ENCODE data around the gene PIGV. TPM values are rescaled to one million over a fixed set of nuclear protein-coding genes. Genes with fewer than 3 reads are reported as not detected.

The PIGV gene
- total and polyA plus RNA-seq, 12 donors = 6.7 to 43.1 (median 28.4) TPM

DNA sequence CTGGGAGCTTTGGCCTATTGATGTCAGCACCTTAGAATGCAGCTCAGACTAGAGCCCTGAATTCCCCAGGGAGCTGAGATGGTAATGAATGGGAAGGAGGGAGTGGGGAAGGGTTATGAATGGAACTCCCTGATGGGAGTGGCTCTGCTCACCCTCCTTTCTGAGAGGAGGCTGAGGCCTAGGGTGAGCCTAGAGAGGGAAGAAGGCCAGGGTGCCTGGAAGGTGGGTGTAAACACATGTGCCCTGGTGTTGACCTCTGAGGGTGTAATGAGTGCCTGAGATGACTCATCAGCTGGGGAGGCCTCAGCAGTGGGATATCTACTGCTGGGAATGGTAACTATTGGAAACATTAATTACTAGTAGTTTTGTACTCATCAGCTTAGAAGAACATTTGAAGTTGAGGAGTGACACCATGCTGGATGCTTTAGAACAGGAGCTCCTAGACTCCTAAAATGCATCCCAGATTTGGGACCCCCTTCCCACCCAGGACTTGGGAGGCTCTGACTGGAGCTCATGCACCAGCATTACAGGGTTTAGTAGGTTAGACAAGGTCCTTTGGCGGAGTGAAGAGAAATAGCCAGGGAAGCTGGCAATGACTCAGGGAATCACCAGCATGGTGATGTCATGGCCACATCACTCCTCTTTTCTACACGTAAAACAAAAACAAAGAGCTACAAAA lies 16.0 kb upstream of the PIGV start:
- Histone ChIP-seq H3K36me3 (replicated peaks in 1 of 2) (peaks cover 0 to 100% of the 10 kb centered on the region in 2 donors), H3K27ac (peak overlapping the region in 3 of 5 donors; percentile 14 to 73 (median 68))
- WGBS, 4 donors = 58 to 82% (median 76%) methylated on average over 2 of the region's 2 CpGs

DNA sequence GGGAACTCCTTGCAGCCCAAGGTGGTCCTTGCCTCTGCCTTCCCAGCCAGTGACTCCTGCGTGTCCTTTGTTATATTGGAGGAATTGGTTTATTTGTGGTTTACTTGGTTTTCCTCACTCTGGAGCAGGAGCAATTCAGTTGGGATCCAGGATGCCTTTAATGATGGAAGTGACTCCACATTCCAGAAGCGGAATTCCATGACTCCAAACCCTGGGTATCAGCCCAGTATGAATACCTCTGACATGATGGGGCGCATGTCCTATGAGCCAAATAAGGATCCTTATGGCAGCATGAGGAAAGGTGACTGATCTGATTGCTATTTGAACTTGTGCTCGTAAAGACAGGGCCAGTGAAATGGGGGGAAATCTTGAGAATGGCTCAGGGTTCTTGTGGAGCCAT lies 15.1 kb upstream of the PIGV start:
- intact Hi-C loops (cut with DNase I) = no loop called here
- peak overlapping the region in 2 of 5 donors; percentile 68 to 73 for H3K27ac ChIP-seq
- peaks cover 16 to 38% of the 10 kb centered on the region in 2 donors for H3K4me1 ChIP-seq (replicated peaks in 1 of 2)
- WGBS, 4 donors = 90 to 97% (median 95%) methylated on average over 3 to 4 of the region's 4 CpGs
- TF ChIP-seq, protein P1, sequence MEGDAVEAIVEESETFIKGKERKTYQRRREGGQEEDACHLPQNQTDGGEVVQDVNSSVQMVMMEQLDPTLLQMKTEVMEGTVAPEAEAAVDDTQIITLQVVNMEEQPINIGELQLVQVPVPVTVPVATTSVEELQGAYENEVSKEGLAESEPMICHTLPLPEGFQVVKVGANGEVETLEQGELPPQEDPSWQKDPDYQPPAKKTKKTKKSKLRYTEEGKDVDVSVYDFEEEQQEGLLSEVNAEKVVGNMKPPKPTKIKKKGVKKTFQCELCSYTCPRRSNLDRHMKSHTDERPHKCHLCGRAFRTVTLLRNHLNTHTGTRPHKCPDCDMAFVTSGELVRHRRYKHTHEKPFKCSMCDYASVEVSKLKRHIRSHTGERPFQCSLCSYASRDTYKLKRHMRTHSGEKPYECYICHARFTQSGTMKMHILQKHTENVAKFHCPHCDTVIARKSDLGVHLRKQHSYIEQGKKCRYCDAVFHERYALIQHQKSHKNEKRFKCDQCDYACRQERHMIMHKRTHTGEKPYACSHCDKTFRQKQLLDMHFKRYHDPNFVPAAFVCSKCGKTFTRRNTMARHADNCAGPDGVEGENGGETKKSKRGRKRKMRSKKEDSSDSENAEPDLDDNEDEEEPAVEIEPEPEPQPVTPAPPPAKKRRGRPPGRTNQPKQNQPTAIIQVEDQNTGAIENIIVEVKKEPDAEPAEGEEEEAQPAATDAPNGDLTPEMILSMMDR (IDR thresholded peaks at IDR 0.05) = no peak
- no peak for TF ChIP-seq POLR2A (IDR thresholded peaks at IDR 0.05)
- H3K4me3 ChIP-seq = no peak overlapping the region
- peaks cover 0 to 100% of the 10 kb centered on the region in 2 donors for H3K36me3 ChIP-seq (replicated peaks in 1 of 2)
- no peaks in the 10 kb centered on the region for H3K27me3 ChIP-seq
- no peak for DNase-seq
- H3K9me3 ChIP-seq (replicated peaks in 1 of 3) = no peaks in the 10 kb centered on the region

More for the DNA sequence above, 16.0 kb upstream of the PIGV start:
- H3K4me1 ChIP-seq (replicated peaks in 1 of 2) = peaks cover 16 to 44% of the 10 kb centered on the region in 2 donors
- H3K4me3 ChIP-seq = no peak overlapping the region
- no peak for TF ChIP-seq POLR2A (IDR thresholded peaks at IDR 0.05)
- no peaks in the 10 kb centered on the region for H3K9me3 ChIP-seq (replicated peaks in 1 of 3)
- peak in 5 of 7 donors; percentile 49 to 69 (median 55) for DNase-seq
- H3K27me3 ChIP-seq = no peaks in the 10 kb centered on the region
- intact Hi-C loops (cut with DNase I) = no loop called here

DNA sequence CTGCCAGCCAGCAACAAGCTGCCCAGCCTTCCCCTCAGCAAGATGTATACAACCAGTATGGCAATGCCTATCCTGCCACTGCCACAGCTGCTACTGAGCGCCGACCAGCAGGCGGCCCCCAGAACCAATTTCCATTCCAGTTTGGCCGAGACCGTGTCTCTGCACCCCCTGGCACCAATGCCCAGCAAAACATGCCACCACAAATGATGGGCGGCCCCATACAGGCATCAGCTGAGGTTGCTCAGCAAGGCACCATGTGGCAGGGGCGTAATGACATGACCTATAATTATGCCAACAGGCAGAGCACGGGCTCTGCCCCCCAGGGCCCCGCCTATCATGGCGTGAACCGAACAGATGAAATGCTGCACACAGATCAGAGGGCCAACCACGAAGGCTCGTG lies 13.3 kb upstream of the PIGV start:
- no peak for TF ChIP-seq POLR2A (IDR thresholded peaks at IDR 0.05)
- TF ChIP-seq, protein P1 (IDR thresholded peaks at IDR 0.05) = no peak
- no peak overlapping the region for H3K4me3 ChIP-seq

DNA sequence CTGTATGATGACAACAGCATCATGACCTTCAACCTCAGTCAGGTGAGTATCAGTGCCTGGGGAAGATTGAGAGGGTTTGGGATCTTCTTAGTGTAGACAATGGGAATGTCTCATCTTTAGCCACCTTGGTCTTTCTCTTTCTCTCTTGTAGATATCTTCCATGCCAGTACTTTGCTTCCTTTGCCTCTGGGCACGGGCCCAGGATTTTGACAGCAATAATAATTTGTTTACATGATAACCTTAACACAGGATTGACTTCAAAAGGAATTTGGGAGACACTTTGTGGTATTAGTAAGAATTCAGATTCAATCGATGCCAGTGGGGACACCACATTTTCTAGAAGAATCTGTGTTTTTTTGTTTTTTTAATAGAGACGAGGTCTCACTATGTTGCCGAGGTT lies 12.1 kb upstream of the PIGV start:
- no peak for TF ChIP-seq POLR2A (IDR thresholded peaks at IDR 0.05)
- TF ChIP-seq, protein P1 (IDR thresholded peaks at IDR 0.05) = no peak
- Histone ChIP-seq H3K4me1 (replicated peaks in 1 of 2) (peaks cover 8 to 23% of the 10 kb centered on the region in 2 donors), H3K27me3 (no peaks in the 10 kb centered on the region), H3K4me3 (no peak overlapping the region), H3K36me3 (replicated peaks in 1 of 2) (peaks cover 0 to 100% of the 10 kb centered on the region in 2 donors), H3K9me3 (replicated peaks in 1 of 3) (no peaks in the 10 kb centered on the region), H3K27ac (peak overlapping the region in 2 of 5 donors; percentile 24 to 47)
- 23 to 38% (median 28%) methylated on average over 4 of the region's 4 CpGs for WGBS, 4 donors
- intact Hi-C loops (cut with DNase I) = no loop called here
- peak in 6 of 7 donors; percentile 54 to 79 (median 66) for DNase-seq

More for the DNA sequence above, 13.3 kb upstream of the PIGV start:
- Histone ChIP-seq H3K4me1 (replicated peaks in 1 of 2) (peaks cover 8 to 23% of the 10 kb centered on the region in 2 donors), H3K27me3 (no peaks in the 10 kb centered on the region), H3K9me3 (replicated peaks in 1 of 3) (no peaks in the 10 kb centered on the region), H3K27ac (peak overlapping the region in 1 of 5 donors; percentile 8), H3K36me3 (replicated peaks in 1 of 2) (peaks cover 0 to 100% of the 10 kb centered on the region in 2 donors)
- intact Hi-C loops (cut with DNase I) = no loop called here
- no peak for DNase-seq
- WGBS, 4 donors = 96 to 98% (median 97%) methylated on average over 11 to 13 of the region's 13 CpGs

Measured in adrenal gland (tissue), 12 donors.